AG09319 (cell line): ENCODE results near the gene TBC1D14.

Experiments
- DNase-seq: peaks from one replicate; pipeline ENCODE4 v3.0.0-alpha.2; 2010; ENCODE audit warnings: low read depth; ENCODE audit errors: extremely low read depth
- CTCF ChIP-seq: IDR thresholded peaks from 2 replicates; pipeline ENCODE4 v1.5.1; 2011; ENCODE audit warnings: low read depth, mild to moderate bottlenecking, inconsistent platforms, low read length, moderate library complexity

Gene TBC1D14

GRCh38 chr4:7051144-7051495 is 141.5 kb downstream of the TBC1D14 start:
- no peak for TF ChIP-seq CTCF
- DNase-seq: no peak

DNA sequence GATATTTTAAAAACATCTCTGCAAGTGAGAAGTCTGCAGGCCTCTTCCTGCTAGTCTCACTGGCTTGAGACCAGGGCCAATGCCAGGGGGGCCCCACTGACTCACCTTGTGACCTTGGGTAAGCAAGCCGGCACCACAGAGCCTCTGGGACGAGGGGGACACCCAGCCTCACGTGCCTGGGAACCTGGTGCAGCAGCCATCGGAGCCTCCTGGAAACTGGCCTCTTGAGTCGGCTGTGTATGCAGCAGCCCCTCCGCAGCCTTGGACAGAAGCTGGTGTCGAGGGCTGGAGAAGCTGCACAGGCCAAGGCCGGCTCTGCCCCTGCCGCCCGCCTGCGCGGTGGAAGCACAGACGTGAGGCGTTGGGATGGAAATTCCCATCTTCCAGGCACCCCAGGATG is 142.3 kb downstream of the TBC1D14 start:
- DNase-seq: no peak
- no peak for TF ChIP-seq CTCF

- TF ChIP-seq CTCF: no peak
- DNase-seq: no peak
Measured at GRCh38 chr4:7052313-7052712, 142.7 kb downstream of the TBC1D14 start.

GRCh38 chr4:7052923-7053715 is 143.5 kb downstream of the TBC1D14 start:
- DNase-seq: no peak
- no peak for TF ChIP-seq CTCF

DNA sequence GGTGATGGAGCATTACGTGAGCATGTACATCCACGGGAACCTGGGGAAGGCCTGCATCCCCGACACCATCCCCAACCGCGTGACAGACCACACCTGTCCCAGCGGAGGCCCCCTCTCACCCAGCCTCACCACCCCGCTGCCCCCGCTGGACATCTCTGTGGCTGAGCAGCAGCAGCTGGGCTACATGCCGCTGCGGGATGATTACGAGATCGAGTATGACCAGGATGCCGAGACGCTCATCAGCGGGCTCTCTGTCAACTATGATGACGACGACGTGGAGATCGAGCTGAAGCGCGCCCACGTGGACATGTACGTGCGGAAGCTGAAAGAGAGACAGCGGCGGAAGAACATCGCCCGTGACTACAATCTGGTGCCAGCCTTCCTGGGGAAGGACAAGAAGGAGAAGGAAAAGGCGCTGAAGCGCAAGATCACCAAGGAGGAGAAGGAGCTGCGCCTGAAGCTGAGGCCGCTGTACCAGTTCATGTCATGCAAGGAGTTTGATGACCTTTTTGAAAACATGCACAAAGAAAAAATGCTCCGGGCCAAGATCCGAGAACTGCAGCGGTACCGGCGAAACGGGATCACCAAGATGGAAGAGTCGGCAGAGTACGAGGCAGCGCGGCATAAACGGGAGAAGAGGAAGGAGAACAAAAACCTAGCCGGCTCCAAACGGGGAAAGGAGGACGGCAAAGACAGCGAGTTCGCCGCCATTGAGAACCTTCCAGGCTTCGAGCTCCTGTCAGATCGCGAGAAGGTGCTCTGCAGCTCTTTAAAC is 144.7 kb downstream of the TBC1D14 start:
- TF ChIP-seq CTCF: no peak
- DNase-seq: no peak

DNA sequence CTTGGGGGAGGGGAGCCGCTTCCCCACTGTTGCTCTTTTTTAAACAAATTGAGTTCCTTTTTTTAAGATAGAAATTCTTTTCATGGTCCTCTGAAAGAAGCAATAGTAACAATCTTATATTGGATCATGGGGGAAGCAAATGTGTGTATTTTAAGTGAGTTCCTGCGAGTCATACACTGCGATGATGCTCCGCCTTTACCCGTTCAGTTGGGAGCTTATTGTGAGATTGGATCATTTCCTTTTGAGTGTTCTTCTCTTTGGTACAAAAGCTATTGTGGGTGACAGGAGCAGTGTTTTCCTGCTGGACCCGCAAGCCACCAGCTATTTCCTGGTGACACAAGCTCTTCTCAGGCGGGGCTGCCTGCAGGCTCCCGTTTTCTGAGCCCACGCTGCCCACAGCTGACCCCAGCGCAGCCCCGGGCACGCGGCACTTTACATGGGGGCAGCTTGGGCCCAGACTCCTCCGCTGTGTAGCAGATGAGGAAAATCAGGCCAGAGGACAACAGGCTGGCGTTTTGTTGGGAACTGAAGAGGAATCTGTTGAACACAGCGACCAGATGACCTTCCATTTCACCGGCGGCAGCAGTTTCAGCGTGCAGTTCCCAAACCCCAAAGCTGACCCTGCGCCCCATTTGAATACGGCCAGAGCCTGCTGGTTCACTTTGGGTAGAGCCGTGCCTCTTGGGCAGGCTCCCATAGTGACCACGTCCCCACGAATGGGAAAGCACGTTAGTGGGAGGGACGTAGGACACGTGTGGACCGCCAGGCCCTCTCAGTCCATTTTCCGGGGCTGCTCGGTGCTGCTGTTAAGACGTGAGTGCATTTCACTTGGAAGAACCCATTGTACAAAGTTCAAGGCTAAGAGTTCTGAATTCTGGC is 145.7 kb downstream of the TBC1D14 start:
- no peak for DNase-seq
- TF ChIP-seq CTCF: no peak
